Measurements from ENCODE around the gene CYLD.

DNA sequence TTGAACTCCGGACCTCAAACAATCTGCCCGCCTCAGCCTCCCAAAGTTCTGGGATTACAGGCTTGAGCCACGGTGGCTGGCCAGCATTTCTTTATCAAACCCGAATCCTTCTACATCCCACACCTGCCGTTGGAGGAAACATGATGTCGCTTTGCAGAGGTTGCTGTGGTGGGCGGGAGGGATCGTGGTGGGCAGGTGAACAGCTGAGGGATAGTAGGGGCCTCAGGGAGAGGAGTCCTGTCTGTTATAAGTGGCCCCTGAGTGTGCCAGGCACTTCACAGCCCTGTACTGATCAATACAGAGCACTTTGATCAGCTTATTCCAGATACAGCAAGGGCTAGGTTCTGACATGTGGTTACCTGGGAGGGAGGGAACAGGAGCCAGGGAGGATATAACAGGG is 76.5 kb downstream of the CYLD start:
- TF ChIP-seq CTCF (conservative IDR thresholded peaks at IDR 0.05; ENCODE audit: low read length) (no peak), EZH2phosphoT487 (IDR thresholded peaks at IDR 0.05; ENCODE audit: borderline replicate concordance, low read depth, low read length) (no peak)
